HL-60 (cell line): ENCODE measurements around the gene KCNQ1.

Experiments used
- CTCF ChIP-seq: IDR thresholded peaks from one replicate; pipeline ENCODE4 v1.5.1; 2011; ENCODE audit warnings: low read length, control low read depth, inconsistent platforms; ENCODE audit not compliant: insufficient read depth
- GABPA ChIP-seq: IDR thresholded peaks from 2 replicates; pipeline ENCODE4 v1.6.1; 2012; ENCODE audit warnings: low read depth
- POLR2AphosphoS5 ChIP-seq: IDR thresholded peaks from 2 replicates; pipeline ENCODE4 v1.6.1; 2012; ENCODE audit warnings: low read depth

DNA sequence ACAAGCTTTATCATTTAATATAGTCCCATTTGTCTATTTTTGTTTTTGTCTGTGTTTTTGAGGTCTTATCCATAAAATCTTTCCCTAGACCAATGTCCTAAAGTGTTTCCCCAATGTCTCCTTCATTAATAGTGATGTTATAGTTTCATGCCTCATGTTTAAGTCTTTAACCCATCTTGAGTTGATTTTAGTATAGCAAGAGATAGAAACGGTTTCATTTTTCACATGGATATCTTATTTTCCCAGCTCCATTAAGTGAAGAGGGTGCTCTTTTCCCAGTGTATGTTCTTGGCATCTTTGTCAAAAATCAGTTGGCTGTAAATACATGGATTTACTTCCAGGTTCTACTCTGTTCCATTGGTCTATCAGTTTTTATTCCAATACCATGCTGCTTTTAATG is 196.8 kb downstream of the KCNQ1 start:
- TF ChIP-seq CTCF (no peak), POLR2AphosphoS5 (no peak), GABPA (no peak)
